ENCODE measurements around the gene PDE4D.

DNA sequence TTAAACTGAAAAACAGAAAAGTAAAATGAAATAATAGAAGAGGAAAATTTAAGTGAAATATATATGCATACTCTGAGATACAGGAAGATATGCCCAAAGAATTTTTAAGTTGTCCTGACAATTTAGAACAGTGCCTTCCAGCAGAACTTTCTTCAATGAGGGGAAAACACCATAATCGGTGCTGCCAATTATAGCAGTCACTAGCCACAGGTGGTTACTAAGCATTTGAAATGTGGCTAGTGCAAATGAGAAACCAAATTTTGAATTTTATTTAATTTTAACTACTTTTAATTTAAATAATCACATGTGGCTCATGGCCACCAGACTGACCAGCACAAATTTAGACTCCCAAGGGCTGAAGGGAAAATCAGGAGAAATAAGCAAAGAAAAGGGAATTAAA lies 900.1 kb downstream of the PDE4D start:
- TF ChIP-seq, protein P1, sequence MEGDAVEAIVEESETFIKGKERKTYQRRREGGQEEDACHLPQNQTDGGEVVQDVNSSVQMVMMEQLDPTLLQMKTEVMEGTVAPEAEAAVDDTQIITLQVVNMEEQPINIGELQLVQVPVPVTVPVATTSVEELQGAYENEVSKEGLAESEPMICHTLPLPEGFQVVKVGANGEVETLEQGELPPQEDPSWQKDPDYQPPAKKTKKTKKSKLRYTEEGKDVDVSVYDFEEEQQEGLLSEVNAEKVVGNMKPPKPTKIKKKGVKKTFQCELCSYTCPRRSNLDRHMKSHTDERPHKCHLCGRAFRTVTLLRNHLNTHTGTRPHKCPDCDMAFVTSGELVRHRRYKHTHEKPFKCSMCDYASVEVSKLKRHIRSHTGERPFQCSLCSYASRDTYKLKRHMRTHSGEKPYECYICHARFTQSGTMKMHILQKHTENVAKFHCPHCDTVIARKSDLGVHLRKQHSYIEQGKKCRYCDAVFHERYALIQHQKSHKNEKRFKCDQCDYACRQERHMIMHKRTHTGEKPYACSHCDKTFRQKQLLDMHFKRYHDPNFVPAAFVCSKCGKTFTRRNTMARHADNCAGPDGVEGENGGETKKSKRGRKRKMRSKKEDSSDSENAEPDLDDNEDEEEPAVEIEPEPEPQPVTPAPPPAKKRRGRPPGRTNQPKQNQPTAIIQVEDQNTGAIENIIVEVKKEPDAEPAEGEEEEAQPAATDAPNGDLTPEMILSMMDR (conservative IDR thresholded peaks at IDR 0.05; ENCODE audit: low read depth, low read length) = no peak
- TF ChIP-seq EZH2 (IDR thresholded peaks at IDR 0.05; ENCODE audit: borderline replicate concordance, low read depth, low read length, poor library complexity, severe bottlenecking) = no peak
